GM12801 (cell line): ENCODE data around the gene ZNF547.

Experiments
- TF ChIP-seq, protein P1 (sequence below): IDR thresholded peaks from one replicate; pipeline ENCODE4 v1.5.1; 2011; ENCODE audit warnings: control low read depth; ENCODE audit not compliant: insufficient read length; ENCODE audit errors: extremely low read depth

ZNF547 gene

DNA sequence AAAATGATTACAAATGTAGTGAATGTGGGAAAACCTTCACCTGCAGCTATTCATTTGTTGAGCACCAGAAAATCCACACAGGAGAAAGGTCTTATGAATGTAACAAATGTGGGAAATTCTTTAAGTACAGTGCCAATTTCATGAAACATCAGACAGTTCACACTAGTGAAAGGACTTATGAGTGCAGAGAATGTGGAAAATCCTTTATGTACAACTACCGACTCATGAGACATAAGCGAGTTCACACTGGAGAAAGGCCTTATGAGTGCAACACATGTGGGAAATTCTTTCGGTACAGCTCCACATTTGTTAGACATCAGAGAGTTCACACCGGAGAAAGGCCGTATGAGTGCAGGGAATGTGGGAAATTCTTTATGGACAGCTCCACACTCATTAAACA is 35.5 kb downstream of the ZNF547 start:
- TF ChIP-seq, protein P1, sequence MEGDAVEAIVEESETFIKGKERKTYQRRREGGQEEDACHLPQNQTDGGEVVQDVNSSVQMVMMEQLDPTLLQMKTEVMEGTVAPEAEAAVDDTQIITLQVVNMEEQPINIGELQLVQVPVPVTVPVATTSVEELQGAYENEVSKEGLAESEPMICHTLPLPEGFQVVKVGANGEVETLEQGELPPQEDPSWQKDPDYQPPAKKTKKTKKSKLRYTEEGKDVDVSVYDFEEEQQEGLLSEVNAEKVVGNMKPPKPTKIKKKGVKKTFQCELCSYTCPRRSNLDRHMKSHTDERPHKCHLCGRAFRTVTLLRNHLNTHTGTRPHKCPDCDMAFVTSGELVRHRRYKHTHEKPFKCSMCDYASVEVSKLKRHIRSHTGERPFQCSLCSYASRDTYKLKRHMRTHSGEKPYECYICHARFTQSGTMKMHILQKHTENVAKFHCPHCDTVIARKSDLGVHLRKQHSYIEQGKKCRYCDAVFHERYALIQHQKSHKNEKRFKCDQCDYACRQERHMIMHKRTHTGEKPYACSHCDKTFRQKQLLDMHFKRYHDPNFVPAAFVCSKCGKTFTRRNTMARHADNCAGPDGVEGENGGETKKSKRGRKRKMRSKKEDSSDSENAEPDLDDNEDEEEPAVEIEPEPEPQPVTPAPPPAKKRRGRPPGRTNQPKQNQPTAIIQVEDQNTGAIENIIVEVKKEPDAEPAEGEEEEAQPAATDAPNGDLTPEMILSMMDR: no peak

DNA sequence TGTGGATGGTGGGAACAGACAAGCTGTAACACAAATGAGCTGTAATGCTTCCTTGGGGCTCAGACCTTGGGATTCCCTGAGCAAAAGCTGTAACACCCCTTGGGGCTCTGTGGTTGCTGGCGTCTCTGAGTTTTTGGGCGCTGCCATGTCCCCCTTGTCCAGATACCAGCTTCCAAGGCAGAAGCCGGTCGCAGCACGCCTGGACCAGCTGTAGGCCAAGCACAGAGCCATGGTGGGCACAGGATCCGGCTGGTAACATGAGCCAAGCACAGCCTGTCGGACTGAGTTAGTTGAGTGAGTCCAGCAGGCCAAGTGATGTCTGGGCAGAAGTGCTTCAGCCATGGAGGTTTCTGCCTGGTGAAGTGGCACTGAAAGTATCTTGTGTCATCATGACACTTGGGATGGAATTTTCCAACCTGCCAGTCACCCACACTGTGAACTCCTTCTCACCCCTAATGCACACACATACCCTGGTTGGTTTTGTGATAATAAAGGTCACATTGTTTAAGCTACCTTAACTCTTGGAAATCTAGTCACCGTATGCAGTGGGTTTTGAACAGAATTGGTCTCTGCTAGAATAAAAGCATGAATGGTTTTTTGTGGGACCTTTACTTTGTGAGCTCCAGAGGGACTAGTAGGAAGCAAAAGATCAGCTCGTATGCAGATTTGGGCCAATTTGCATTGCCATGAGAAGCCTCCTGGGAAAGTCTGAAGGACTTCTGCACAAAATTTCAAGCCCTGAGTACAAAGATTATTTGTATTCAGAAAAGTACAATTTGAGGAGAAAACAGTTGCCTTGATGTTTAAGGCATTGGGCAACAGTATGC is 40.6 kb downstream of the ZNF547 start:
- TF ChIP-seq, protein P1: no peak

DNA sequence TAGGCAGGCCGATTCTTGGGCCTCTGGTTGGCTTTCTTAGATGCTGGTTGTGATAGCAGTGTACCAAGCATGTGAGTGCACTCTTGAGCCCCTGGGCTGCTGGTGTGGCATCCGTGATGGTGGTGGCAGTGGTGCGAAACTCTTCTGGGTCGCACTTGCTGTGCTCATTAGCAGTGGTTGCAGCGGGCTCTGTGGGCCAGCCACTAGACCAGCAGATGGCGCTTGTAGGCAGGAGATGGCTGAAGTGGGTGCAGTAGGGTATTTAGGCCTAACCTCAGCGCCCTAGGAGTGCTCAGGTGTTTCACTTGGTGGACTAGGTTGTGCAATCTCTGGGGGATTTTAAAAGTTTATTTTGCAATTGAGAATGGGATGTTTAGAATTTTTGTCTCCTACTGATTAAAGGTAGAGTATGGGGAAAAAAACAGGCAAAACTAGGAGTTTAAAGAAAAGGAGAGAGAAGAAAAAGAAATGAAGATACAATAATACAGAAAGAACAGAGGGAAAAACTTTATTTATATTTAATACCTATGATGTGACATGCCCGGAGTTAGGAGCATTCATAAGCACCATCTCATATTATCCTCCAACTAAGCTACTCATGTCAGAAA is 43.3 kb downstream of the ZNF547 start:
- TF ChIP-seq, protein P1: no peak

DNA sequence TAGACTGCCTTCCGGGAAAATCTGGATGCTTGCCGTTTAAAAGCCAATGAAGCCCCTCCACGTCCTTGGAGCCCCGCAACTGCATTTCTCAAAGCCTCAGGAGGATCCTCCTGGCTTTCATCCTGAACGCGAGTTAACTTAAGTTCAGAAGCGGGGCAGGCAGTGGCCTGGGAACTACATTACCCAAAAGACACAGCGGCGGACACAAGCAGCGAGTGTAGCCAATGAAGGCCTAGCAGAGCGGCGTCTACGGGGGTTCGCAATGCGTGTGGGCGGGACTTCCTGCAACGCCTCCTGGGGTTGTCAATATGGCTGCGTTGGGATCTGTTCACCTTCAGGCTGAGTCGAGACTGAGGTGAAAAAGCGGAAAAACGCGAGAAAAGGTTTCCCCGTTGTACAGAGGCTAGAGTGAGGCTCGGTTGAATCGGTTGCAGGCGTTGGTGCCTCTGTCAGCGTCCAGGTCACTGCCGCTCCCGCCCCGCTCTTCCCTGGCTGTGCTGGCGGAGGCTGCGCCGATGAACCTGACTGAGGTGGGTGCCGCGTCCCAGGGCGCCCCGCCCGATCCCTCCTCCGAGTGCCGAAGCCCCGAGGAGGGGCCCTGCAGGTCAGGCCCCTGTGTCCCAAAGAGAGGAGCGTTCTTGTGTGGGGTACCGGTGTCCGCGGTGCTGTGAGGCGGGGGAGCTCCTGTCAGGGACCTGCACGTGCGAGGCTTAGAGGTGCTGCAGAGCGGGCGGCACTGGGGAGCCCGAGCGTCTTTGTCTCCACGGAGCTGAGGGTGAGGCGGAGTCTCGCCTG is 47.7 kb downstream of the ZNF547 start, which contains the start of gene ZNF17:
TSS of gene ZNF17 (plus strand) at position 285 of the 795 bp plus-strand sequence. CDS start 2,455 bp downstream, outside the sequence.
- TF ChIP-seq, protein P1: no peak

DNA sequence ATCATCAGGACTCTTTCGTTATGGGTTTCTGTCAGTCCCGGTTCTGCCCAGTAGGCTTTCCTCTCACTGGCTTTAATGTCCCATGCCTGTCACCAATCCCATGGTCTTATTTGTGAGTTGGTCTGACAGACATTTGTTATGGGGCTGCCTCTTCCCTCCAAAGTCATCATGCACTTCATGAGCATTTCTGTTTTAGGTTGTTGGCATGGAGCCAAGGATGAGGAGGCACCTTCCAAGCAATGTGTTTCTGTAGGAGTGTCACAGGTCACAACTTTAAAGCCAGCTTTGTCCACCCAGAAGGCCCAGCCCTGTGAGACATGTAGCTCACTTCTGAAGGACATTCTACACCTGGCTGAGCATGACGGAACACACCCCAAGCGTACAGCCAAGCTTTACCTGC is 56.1 kb downstream of the ZNF547 start:
- TF ChIP-seq, protein P1: no peak

DNA sequence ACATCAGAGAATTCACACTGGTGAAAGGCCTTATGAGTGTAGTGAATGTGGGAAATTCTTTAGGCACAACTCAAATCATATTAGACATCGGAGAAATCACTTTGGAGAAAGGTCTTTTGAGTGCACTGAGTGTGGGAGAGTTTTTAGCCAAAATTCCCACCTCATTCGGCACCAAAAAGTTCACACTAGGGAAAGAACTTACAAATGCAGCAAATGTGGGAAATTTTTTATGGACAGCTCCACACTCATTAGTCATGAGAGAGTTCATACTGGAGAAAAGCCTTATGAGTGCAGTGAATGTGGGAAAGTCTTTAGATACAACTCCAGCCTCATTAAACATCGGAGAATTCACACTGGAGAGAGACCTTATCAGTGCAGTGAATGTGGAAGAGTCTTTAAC is 57.7 kb downstream of the ZNF547 start:
- TF ChIP-seq, protein P1: no peak
